ENCODE results near the gene SP2. TPM values are rescaled to one million over a fixed set of nuclear protein-coding genes. Genes with fewer than 3 reads are reported as not detected.

Gene SP2
- total RNA-seq, 1 donor from 2014 or later = 1.6 TPM

DNA sequence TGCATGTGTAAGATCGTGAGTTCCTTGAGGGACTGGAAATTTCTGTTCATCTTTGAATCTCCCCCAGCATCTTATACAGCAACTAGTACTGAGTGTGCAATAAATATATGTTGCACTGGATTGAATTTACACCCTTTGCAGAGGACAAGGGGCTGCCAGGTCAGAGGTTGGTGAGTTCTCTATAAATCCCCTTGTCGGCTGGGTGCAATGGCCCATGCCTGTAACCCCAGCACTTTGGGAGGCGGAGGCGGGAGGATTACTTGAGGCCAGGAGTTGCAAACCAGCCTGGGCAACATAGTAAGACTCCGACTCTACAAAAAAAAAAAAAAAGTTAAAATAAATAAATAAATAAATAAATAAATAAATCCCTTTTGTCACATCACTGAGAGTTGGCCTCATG lies 35.6 kb upstream of the SP2 start:
- H3K4me1 Mint-ChIP-seq = no peaks in the 10 kb centered on the region
- no peak overlapping the region for H3K4me2 ChIP-seq
- H3K9ac ChIP-seq = no peak overlapping the region
- H3K4me3 ChIP-seq = no peak overlapping the region
- no peaks in the 10 kb centered on the region for H3K9me3 Mint-ChIP-seq
- H3K27ac Mint-ChIP-seq = no peak overlapping the region
- H3K27me3 Mint-ChIP-seq (ENCODE audit: insufficient read depth, low read depth) = peaks cover 27% of the 10 kb centered on the region
- no peak overlapping the region for H3K27ac ChIP-seq
- peaks cover 5% of the 10 kb centered on the region for H3K4me1 ChIP-seq
- H3K79me2 ChIP-seq (ENCODE audit: low read depth) = no peaks in the 10 kb centered on the region
- H3K36me3 ChIP-seq = no peaks in the 10 kb centered on the region
- TF ChIP-seq, protein P1, sequence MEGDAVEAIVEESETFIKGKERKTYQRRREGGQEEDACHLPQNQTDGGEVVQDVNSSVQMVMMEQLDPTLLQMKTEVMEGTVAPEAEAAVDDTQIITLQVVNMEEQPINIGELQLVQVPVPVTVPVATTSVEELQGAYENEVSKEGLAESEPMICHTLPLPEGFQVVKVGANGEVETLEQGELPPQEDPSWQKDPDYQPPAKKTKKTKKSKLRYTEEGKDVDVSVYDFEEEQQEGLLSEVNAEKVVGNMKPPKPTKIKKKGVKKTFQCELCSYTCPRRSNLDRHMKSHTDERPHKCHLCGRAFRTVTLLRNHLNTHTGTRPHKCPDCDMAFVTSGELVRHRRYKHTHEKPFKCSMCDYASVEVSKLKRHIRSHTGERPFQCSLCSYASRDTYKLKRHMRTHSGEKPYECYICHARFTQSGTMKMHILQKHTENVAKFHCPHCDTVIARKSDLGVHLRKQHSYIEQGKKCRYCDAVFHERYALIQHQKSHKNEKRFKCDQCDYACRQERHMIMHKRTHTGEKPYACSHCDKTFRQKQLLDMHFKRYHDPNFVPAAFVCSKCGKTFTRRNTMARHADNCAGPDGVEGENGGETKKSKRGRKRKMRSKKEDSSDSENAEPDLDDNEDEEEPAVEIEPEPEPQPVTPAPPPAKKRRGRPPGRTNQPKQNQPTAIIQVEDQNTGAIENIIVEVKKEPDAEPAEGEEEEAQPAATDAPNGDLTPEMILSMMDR (IDR thresholded peaks at IDR 0.05) = no peak
- TF ChIP-seq EZH2phosphoT487 (IDR thresholded peaks at IDR 0.05) = no peak
- TF ChIP-seq EZH2 (IDR thresholded peaks at IDR 0.05) = no peak
- no peak overlapping the region for H3K4me3 Mint-ChIP-seq
- H3K36me3 Mint-ChIP-seq = no peaks in the 10 kb centered on the region
- H3F3A ChIP-seq (ENCODE audit: low read depth) = no peaks in the 10 kb centered on the region
- no peak overlapping the region for H2AFZ ChIP-seq (replicated peaks)
- no peak for DNase-seq (ENCODE audit: low spot score)
- H3K27me3 ChIP-seq = peaks cover 44% of the 10 kb centered on the region
- no peaks in the 10 kb centered on the region for H3K9me3 ChIP-seq (ENCODE audit: low read depth)
- no peaks in the 10 kb centered on the region for H4K20me1 ChIP-seq (ENCODE audit: low read depth)

DNA sequence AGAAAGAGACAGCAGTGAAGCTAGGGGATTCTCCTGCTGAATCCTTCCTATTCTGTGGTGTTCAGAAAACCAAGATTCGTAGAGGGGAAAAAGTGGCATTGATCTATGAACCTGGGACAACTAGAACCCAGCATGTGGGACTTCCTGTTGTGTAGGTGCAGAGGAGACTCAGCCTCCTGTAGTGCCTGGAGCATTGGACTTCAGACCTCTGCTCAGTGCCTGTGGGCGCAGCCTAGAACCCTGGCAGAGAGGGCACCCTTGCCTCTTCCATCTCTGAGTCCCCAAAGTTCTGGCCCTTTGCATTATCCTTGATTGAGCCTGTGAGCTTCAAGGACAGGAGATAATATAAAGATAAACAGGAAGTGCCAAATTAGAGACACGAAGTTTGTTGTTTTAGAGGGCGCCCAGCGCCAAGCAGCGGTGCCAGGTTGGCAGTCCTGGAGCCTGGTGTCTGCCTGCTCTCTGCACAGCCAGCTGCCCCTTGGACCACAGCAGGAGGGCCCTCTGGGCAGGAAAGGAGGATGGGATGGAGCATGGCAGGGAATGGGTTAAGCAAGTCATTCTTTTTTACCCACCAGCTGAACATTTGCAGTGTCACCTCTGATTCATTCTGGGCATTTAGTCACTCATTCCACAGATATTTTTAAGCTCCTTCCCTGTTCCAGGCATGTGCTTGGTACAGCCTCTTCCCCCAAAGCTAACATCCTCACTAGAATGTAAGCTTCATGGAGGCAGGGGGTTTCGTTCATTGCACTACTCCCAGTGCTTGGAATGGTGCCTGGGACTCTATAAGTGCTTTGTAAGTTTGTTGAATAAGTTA lies 33.2 kb upstream of the SP2 start:
- H3K27me3 Mint-ChIP-seq (ENCODE audit: insufficient read depth, low read depth) = peaks cover 29% of the 10 kb centered on the region

DNA sequence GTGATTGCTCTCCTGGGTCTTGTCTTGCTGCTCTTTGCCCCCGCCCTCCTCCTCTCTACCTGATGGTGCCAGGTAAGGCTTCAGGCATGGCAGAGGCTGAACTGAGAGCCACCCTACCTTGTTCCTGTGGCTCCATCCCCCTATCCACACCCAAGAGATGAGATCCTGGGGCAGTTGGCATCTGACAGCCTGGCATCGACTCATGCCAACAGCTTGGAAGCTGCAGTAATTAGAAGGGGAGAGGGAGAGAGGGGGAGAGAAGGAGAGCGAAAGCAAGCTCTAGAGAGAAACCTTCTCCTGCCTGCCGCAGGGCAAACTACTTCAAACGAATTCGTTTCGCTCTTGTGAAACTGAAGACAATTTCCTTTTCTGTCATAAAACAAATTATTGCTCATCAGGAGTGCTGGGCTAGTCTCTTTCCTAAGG lies 31.2 kb upstream of the SP2 start:
- Histone ChIP-seq H3K36me3 (no peaks in the 10 kb centered on the region), H3K4me2 (no peak overlapping the region), H3K9me3 (ENCODE audit: low read depth) (no peaks in the 10 kb centered on the region), H3K79me2 (ENCODE audit: low read depth) (no peaks in the 10 kb centered on the region), H3K4me1 (peaks cover 8% of the 10 kb centered on the region), H3K4me3 (no peak overlapping the region), H3K27ac (no peak overlapping the region), H2AFZ (replicated peaks) (no peak overlapping the region), H3F3A (ENCODE audit: low read depth) (peaks cover 1% of the 10 kb centered on the region), H3K27me3 (peaks cover 15% of the 10 kb centered on the region), H4K20me1 (ENCODE audit: low read depth) (no peaks in the 10 kb centered on the region), H3K9ac (no peak overlapping the region)
- peaks cover 6% of the 10 kb centered on the region for H3K4me1 Mint-ChIP-seq
- no peaks in the 10 kb centered on the region for H3K36me3 Mint-ChIP-seq
- peaks cover 17% of the 10 kb centered on the region for H3K27me3 Mint-ChIP-seq (ENCODE audit: insufficient read depth, low read depth)
- no peak overlapping the region for H3K27ac Mint-ChIP-seq
- no peak for TF ChIP-seq EZH2 (IDR thresholded peaks at IDR 0.05)
- TF ChIP-seq, protein P1 (IDR thresholded peaks at IDR 0.05) = no peak
- no peak for TF ChIP-seq EZH2phosphoT487 (IDR thresholded peaks at IDR 0.05)
- H3K9me3 Mint-ChIP-seq = no peaks in the 10 kb centered on the region
- no peak overlapping the region for H3K4me3 Mint-ChIP-seq
- no peak for DNase-seq (ENCODE audit: low spot score)

More for the DNA sequence above, 33.2 kb upstream of the SP2 start:
- H3K79me2 ChIP-seq (ENCODE audit: low read depth) = no peaks in the 10 kb centered on the region
- H3K9me3 Mint-ChIP-seq = no peaks in the 10 kb centered on the region
- H3K27me3 ChIP-seq = peaks cover 22% of the 10 kb centered on the region
- no peaks in the 10 kb centered on the region for H3K36me3 ChIP-seq
- no peaks in the 10 kb centered on the region for H3K4me1 Mint-ChIP-seq
- no peaks in the 10 kb centered on the region for H3K36me3 Mint-ChIP-seq
- no peak overlapping the region for H3K4me2 ChIP-seq
- no peak overlapping the region for H2AFZ ChIP-seq (replicated peaks)
- DNase-seq (ENCODE audit: low spot score) = no peak
- no peaks in the 10 kb centered on the region for H3F3A ChIP-seq (ENCODE audit: low read depth)
- H3K4me3 Mint-ChIP-seq = no peak overlapping the region
- H3K9ac ChIP-seq = no peak overlapping the region
- no peak overlapping the region for H3K4me3 ChIP-seq
- H3K27ac ChIP-seq = no peak overlapping the region
- H3K9me3 ChIP-seq (ENCODE audit: low read depth) = no peaks in the 10 kb centered on the region
- TF ChIP-seq, protein P1 (IDR thresholded peaks at IDR 0.05) = no peak
- no peak for TF ChIP-seq EZH2phosphoT487 (IDR thresholded peaks at IDR 0.05)
- TF ChIP-seq EZH2 (IDR thresholded peaks at IDR 0.05) = no peak
- no peaks in the 10 kb centered on the region for H4K20me1 ChIP-seq (ENCODE audit: low read depth)
- H3K27ac Mint-ChIP-seq = no peak overlapping the region
- peaks cover 5% of the 10 kb centered on the region for H3K4me1 ChIP-seq

Data from neural progenitor cell (in vitro differentiated cells).